H9 (cell line): ENCODE results near the gene FHIT. TPM values are rescaled to one million over a fixed set of nuclear protein-coding genes. Genes with fewer than 3 reads are reported as not detected.

Source experiments
- DNase-seq: peaks from one replicate; pipeline ENCODE4 v3.0.0-alpha.2; 2017
- H2AFZ ChIP-seq: one replicate; pipeline ENCODE4 v1.6.1; 2013; ENCODE audit warnings: mild to moderate bottlenecking, low read length, control low read depth, moderate library complexity
- H2AK5ac ChIP-seq: 2 replicates; pipeline ENCODE4 v1.6.1; 2013; ENCODE audit warnings: low read length, control low read depth, mixed read lengths; ENCODE audit not compliant: insufficient read length
- H2BK120ac ChIP-seq: one replicate; pipeline ENCODE4 v1.6.1; 2013; ENCODE audit warnings: low read depth, mild to moderate bottlenecking, low read length, control low read depth, inconsistent platforms; ENCODE audit not compliant: poor library complexity, severe bottlenecking
- H2BK12ac ChIP-seq: 2 replicates; pipeline ENCODE4 v1.6.1; 2013; ENCODE audit warnings: low read length, control low read depth, mixed read lengths, low read depth; ENCODE audit not compliant: insufficient read length
- H2BK15ac ChIP-seq: 2 replicates; pipeline ENCODE4 v1.6.1; 2013; ENCODE audit warnings: low read depth, low read length, control low read depth
- H2BK20ac ChIP-seq: one replicate; pipeline ENCODE4 v1.6.1; 2013; ENCODE audit warnings: low read depth, mild to moderate bottlenecking, low read length, control low read depth, inconsistent platforms; ENCODE audit not compliant: poor library complexity, severe bottlenecking
- H2BK5ac ChIP-seq: 2 replicates; pipeline ENCODE4 v1.6.1; 2013; ENCODE audit warnings: low read length, control low read depth, mixed read lengths; ENCODE audit not compliant: insufficient read length
- H3K14ac ChIP-seq: 2 replicates; pipeline ENCODE4 v1.6.1; 2013; ENCODE audit warnings: low read length, control low read depth; ENCODE audit not compliant: insufficient read depth
- H3K18ac ChIP-seq: 2 replicates; pipeline ENCODE4 v1.6.1; 2013; ENCODE audit warnings: low read depth, mild to moderate bottlenecking, mixed read lengths, low read length, control low read depth; ENCODE audit not compliant: insufficient read length
- H3K23ac ChIP-seq: 2 replicates; pipeline ENCODE4 v1.6.1; 2013; ENCODE audit warnings: low read length, control low read depth, mixed read lengths, low read depth; ENCODE audit not compliant: insufficient read length
- H3K23me2 ChIP-seq: 2 replicates; pipeline ENCODE4 v1.6.1; 2013; ENCODE audit warnings: low read depth, mild to moderate bottlenecking, mixed read lengths, low read length, control low read depth; ENCODE audit not compliant: insufficient read length, poor library complexity, severe bottlenecking
- H3K27ac ChIP-seq: 2 replicates; pipeline ENCODE4 v1.5.1; 2013; ENCODE audit warnings: low read length, control low read depth, mixed read lengths, low read depth; ENCODE audit not compliant: insufficient read length
- H3K27me3 ChIP-seq: 2 replicates; pipeline ENCODE4 v1.6.1; 2013; ENCODE audit warnings: low read length, control low read depth, inconsistent platforms; ENCODE audit not compliant: insufficient read depth
- H3K4ac ChIP-seq: 2 replicates; pipeline ENCODE4 v1.6.1; 2013; ENCODE audit warnings: low read depth, mild to moderate bottlenecking, control low read depth, inconsistent platforms, low read length, moderate library complexity
- H3K4me1 ChIP-seq: 2 replicates; pipeline ENCODE4 v1.6.1; 2013; ENCODE audit warnings: low read length, control low read depth, inconsistent platforms; ENCODE audit not compliant: insufficient read depth
- H3K4me2 ChIP-seq: 2 replicates; pipeline ENCODE4 v1.6.1; 2013; ENCODE audit warnings: low read length, control low read depth, mixed read lengths; ENCODE audit not compliant: insufficient read length, insufficient read depth
- H3K56ac ChIP-seq: 2 replicates; pipeline ENCODE4 v1.6.1; 2013; ENCODE audit warnings: low read depth, mild to moderate bottlenecking, mixed read lengths, low read length, control low read depth; ENCODE audit not compliant: insufficient read length
- H3K79me1 ChIP-seq: 2 replicates; pipeline ENCODE4 v1.6.1; 2013; ENCODE audit warnings: low read depth, mild to moderate bottlenecking, moderate library complexity, low read length, control low read depth, inconsistent platforms; ENCODE audit not compliant: insufficient read depth, poor library complexity, severe bottlenecking
- H3K79me2 ChIP-seq: 2 replicates; pipeline ENCODE4 v1.6.1; 2013; ENCODE audit warnings: low read length, control low read depth, inconsistent platforms; ENCODE audit not compliant: insufficient read depth
- H3K9ac ChIP-seq: 2 replicates; pipeline ENCODE4 v1.6.1; 2013; ENCODE audit warnings: low read length, control low read depth, mixed read lengths; ENCODE audit not compliant: insufficient read length; ENCODE audit errors: extremely low read depth
- H3K9me3 ChIP-seq: one replicate; pipeline ENCODE4 v1.6.1; 2013; ENCODE audit warnings: low read depth, low read length, inconsistent platforms; ENCODE audit not compliant: control insufficient read depth
- H3T11ph ChIP-seq: one replicate; pipeline ENCODE4 v1.6.1; 2013; ENCODE audit warnings: mild to moderate bottlenecking, low read length, control low read depth, inconsistent platforms
- H4K20me1 ChIP-seq: one replicate; pipeline ENCODE4 v1.6.1; 2013; ENCODE audit not compliant: control insufficient read depth, insufficient read length, insufficient read depth
- H4K5ac ChIP-seq: 2 replicates; pipeline ENCODE4 v1.6.1; 2013; ENCODE audit warnings: low read depth, mild to moderate bottlenecking, mixed read lengths, low read length, control low read depth; ENCODE audit not compliant: insufficient read length
- H4K8ac ChIP-seq: replicated peaks from 2 replicates; pipeline ENCODE4 v1.6.1; 2013; ENCODE audit warnings: low read length, control low read depth, mixed read lengths, low read depth; ENCODE audit not compliant: insufficient read length
- H4K91ac ChIP-seq: 2 replicates; pipeline ENCODE4 v1.6.1; 2013; ENCODE audit warnings: low read depth, mild to moderate bottlenecking, moderate library complexity, mixed read lengths, low read length, control low read depth; ENCODE audit not compliant: insufficient read length
- H3K27ac Mint-ChIP-seq, 3 experiments: 2 replicates in 2 of 3; 3 replicates in 1 of 3; pipeline ENCODE4 v1.8.0; 2020 to 2021; ENCODE audit warnings: mixed read lengths in 3 of 3, mild to moderate bottlenecking in 1 of 3, moderate library complexity in 1 of 3
- H3K27me3 Mint-ChIP-seq: 2 replicates; pipeline ENCODE4 v1.8.0; 2021; ENCODE audit warnings: low read depth, mild to moderate bottlenecking, moderate library complexity, mixed read lengths
- H3K36me3 Mint-ChIP-seq, 3 experiments: 2 replicates in 2 of 3; 3 replicates in 1 of 3; pipeline ENCODE4 v1.8.0; 2020 to 2021; ENCODE audit warnings: low read depth in 3 of 3, mixed read lengths in 3 of 3; ENCODE audit not compliant: insufficient read depth in 1 of 3
- H3K4me1 Mint-ChIP-seq, 2 experiments: 2 replicates each; pipeline ENCODE4 v1.8.0; 2020; ENCODE audit warnings: mixed read lengths in 2 of 2
- H3K4me3 Mint-ChIP-seq, 2 experiments: 2 replicates in 1 of 2; 3 replicates in 1 of 2; pipeline ENCODE4 v1.8.0; 2020 to 2021; ENCODE audit warnings: mild to moderate bottlenecking in 2 of 2, mixed read lengths in 2 of 2, moderate library complexity in 1 of 2
- H3K9me3 Mint-ChIP-seq, 2 experiments: 2 replicates in 1 of 2; 3 replicates in 1 of 2; pipeline ENCODE4 v1.8.0; 2020; ENCODE audit warnings: mild to moderate bottlenecking in 2 of 2, mixed read lengths in 2 of 2, moderate library complexity in 1 of 2
- WGBS: extraction: QIAGEN DNeasy Blood & Tissue Kit; methylation state at CpG from one replicate; pipeline ENCODE4 v1.1.7; 2013; ENCODE audit warnings: missing lambda C conversion rate, low lambda C conversion rate, mixed read lengths; ENCODE audit not compliant: insufficient read length; ENCODE audit errors: extremely low coverage; 5-methylcytosine and 5-hydroxymethylcytosine counted together
- total RNA-seq: library from RNA; stranded (reverse); gene quantifications from 2 replicates; pipeline ENCODE4 v1.2.1, GENCODE V29; 2021
- TF ChIP-seq, protein P1 (sequence below): fragments of 200-600 bp; sonication (generic); conservative IDR thresholded peaks from 3 replicates; pipeline ENCODE4 v1.8.0; 2021; ENCODE audit warnings: antibody characterized with exemption, mild to moderate bottlenecking

The FHIT gene
- total RNA-seq, 1 experiment from 2014 or later, result 3.0 TPM

DNA sequence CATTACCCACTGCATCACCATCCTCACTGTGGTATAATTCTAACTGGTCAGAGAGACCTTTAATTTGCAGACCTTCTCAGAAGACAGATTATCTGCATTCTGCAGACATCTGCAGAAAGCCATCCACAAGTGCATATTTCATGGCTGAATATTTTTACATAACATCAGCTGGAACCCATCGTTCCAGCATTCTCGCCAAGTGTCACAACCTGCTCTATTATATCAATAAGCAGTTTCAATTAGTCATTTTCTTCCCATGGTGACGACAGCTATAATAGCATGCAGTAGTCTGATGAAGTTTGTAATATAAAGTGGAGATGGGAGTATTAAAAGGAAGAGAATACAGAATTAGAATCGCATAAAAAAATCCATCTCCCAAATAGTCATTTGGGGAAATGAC lies 334.7 kb downstream of the FHIT start:
- Histone ChIP-seq H3K4ac (no peak overlapping the region), H3K4me1 (no peaks in the 10 kb centered on the region)
- no peaks in the 10 kb centered on the region for H3K4me1 Mint-ChIP-seq

More for the DNA sequence above, 334.7 kb downstream of the FHIT start:
- Histone ChIP-seq H4K5ac (no peak overlapping the region), H3K56ac (no peak overlapping the region), H3K4me2 (no peak overlapping the region), H4K8ac (no peak overlapping the region), H4K20me1 (no peaks in the 10 kb centered on the region), H4K91ac (no peak overlapping the region), H2AFZ (no peak overlapping the region), H3K79me1 (no peaks in the 10 kb centered on the region), H3K9ac (no peak overlapping the region), H2BK20ac (no peak overlapping the region), H3K18ac (no peak overlapping the region), H3K14ac (no peak overlapping the region), H3K23ac (no peak overlapping the region), H3K9me3 (no peaks in the 10 kb centered on the region), H3K79me2 (no peaks in the 10 kb centered on the region), H2AK5ac (no peak overlapping the region), H2BK120ac (no peak overlapping the region), H3T11ph (no peak overlapping the region), H3K27ac (no peak overlapping the region), H3K23me2 (no peaks in the 10 kb centered on the region), H2BK5ac (no peak overlapping the region), H2BK15ac (no peak overlapping the region), H2BK12ac (no peak overlapping the region), H3K27me3 (no peaks in the 10 kb centered on the region)
- TF ChIP-seq, protein P1, sequence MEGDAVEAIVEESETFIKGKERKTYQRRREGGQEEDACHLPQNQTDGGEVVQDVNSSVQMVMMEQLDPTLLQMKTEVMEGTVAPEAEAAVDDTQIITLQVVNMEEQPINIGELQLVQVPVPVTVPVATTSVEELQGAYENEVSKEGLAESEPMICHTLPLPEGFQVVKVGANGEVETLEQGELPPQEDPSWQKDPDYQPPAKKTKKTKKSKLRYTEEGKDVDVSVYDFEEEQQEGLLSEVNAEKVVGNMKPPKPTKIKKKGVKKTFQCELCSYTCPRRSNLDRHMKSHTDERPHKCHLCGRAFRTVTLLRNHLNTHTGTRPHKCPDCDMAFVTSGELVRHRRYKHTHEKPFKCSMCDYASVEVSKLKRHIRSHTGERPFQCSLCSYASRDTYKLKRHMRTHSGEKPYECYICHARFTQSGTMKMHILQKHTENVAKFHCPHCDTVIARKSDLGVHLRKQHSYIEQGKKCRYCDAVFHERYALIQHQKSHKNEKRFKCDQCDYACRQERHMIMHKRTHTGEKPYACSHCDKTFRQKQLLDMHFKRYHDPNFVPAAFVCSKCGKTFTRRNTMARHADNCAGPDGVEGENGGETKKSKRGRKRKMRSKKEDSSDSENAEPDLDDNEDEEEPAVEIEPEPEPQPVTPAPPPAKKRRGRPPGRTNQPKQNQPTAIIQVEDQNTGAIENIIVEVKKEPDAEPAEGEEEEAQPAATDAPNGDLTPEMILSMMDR, result no peak
- Mint-ChIP-seq H3K27me3 (no peaks in the 10 kb centered on the region), H3K9me3 (peaks cover 3 to 13% of the 10 kb centered on the region in 2 experiments; a peak in 4 of 5 replicates), H3K36me3 (peaks cover 0 to 19% (median 0%) of the 10 kb centered on the region in 3 experiments; a peak in 3 of 7 replicates), H3K4me3 (no peak overlapping the region), H3K27ac (no peak overlapping the region)
- no peak for DNase-seq
- WGBS, result no CpG with 5 or more reads among the region's 4 CpGs
